IMR-90 (cell line): Measurements from ENCODE around the gene FMNL1. TPM values are rescaled to one million over a fixed set of nuclear protein-coding genes. Genes with fewer than 3 reads are reported as not detected.

Experiments
- ATAC-seq: fragments of 200-7000 bp; cut with Tn5 transposase; 2 replicates; pipeline ENCODE4 v1.9.1; 2020; ENCODE audit warnings: low read depth, mild to moderate bottlenecking, moderate library complexity
- BruUV-seq: library from RNA; stranded (reverse); fragments of 400-500 nt; replicated peaks from 2 replicates; lab custom pipeline; 2021; lab: Mats Ljungman, UMichigan
- CTCF ChIA-PET: fragments of 300-600 bp; formaldehyde crosslinking; extraction: SDS; loops from one replicate; lab custom pipeline; 2021; ENCODE audit warnings: antibody characterized with exemption; lab: Yijun Ruan, JAX
- POLR2A ChIA-PET: fragments of 300-600 bp; sonication (Branson Sonifier 250); formaldehyde crosslinking; loops from one replicate; lab custom pipeline; 2022; ENCODE audit warnings: antibody characterized with exemption; ENCODE audit not compliant: unreplicated experiment; lab: Charles Lee
- DNase-seq: peaks from one replicate; pipeline ENCODE4 v3.0.0; 2013
- H2AFZ ChIP-seq: replicated peaks from 2 replicates; pipeline ENCODE3; 2013; ENCODE audit warnings: low read length, mild to moderate bottlenecking; ENCODE audit not compliant: poor library complexity
- H2AK5ac ChIP-seq: 2 replicates; pipeline ENCODE4 v1.6.1; 2013; ENCODE audit warnings: low read depth, low read length, inconsistent platforms
- H2AK9ac ChIP-seq: replicated peaks from 2 replicates; pipeline ENCODE3; 2013; ENCODE audit warnings: mild to moderate bottlenecking, low read depth, low read length, moderate library complexity; ENCODE audit not compliant: poor library complexity
- H2BK120ac ChIP-seq: 2 replicates; pipeline ENCODE4 v1.6.1; 2013; ENCODE audit warnings: low read depth, low read length, inconsistent platforms
- H2BK15ac ChIP-seq: 3 replicates; pipeline ENCODE4 v1.6.1; 2013; ENCODE audit warnings: low read depth, low read length, inconsistent platforms
- H2BK20ac ChIP-seq: 2 replicates; pipeline ENCODE4 v1.6.1; 2013; ENCODE audit warnings: low read depth, mild to moderate bottlenecking, inconsistent platforms, low read length, moderate library complexity
- H2BK5ac ChIP-seq: 2 replicates; pipeline ENCODE4 v1.6.1; 2013; ENCODE audit warnings: mild to moderate bottlenecking, low read depth, low read length, inconsistent platforms; ENCODE audit not compliant: poor library complexity, severe bottlenecking
- H3K14ac ChIP-seq: replicated peaks from 2 replicates; pipeline ENCODE4 v1.6.1; 2013; ENCODE audit warnings: low read depth, low read length, inconsistent platforms
- H3K18ac ChIP-seq: 2 replicates; pipeline ENCODE4 v1.6.1; 2013; ENCODE audit warnings: low read depth, low read length, control low read depth
- H3K23ac ChIP-seq: 2 replicates; pipeline ENCODE4 v1.6.1; 2013; ENCODE audit warnings: low read depth, low read length, inconsistent platforms
- H3K27ac ChIP-seq: 2 replicates; pipeline ENCODE4 v1.5.1; 2013; ENCODE audit warnings: mild to moderate bottlenecking, control low read depth, low read length; ENCODE audit not compliant: insufficient read depth
- H3K27me3 ChIP-seq: 2 replicates; pipeline ENCODE4 v1.6.1; 2013; ENCODE audit warnings: low read length; ENCODE audit not compliant: control insufficient read depth, insufficient read depth
- H3K36me3 ChIP-seq: 2 replicates; pipeline ENCODE4 v1.6.1; 2013; ENCODE audit warnings: low read length, mixed read lengths; ENCODE audit not compliant: control insufficient read depth, insufficient read depth
- H3K4ac ChIP-seq: 2 replicates; pipeline ENCODE4 v1.6.1; 2013; ENCODE audit warnings: low read depth, low read length, inconsistent platforms
- H3K4me1 ChIP-seq: 2 replicates; pipeline ENCODE4 v1.6.1; 2013; ENCODE audit warnings: low read length, mixed read lengths; ENCODE audit not compliant: control insufficient read depth, insufficient read depth
- H3K4me2 ChIP-seq: 2 replicates; pipeline ENCODE4 v1.6.1; 2013; ENCODE audit warnings: low read depth, mild to moderate bottlenecking, control low read depth, low read length, moderate library complexity
- H3K4me3 ChIP-seq: 2 replicates; pipeline ENCODE4 v1.5.1; 2013; ENCODE audit warnings: low read depth, mild to moderate bottlenecking, control low read depth, low read length, moderate library complexity; ENCODE audit not compliant: insufficient read depth
- H3K56ac ChIP-seq: 2 replicates; pipeline ENCODE4 v1.6.1; 2013; ENCODE audit warnings: low read length, inconsistent platforms; ENCODE audit not compliant: insufficient read depth; ENCODE audit errors: extremely low read depth
- H3K79me1 ChIP-seq, 2 experiments: 2 replicates each; pipeline ENCODE4 v1.6.1; 2013; ENCODE audit warnings: low read length in 2 of 2, inconsistent platforms in 1 of 2, low read depth in 1 of 2
- H3K9ac ChIP-seq: 2 replicates; pipeline ENCODE4 v1.6.1; 2013; ENCODE audit warnings: low read depth, low read length, control low read depth
- H3K9me1 ChIP-seq: 2 replicates; pipeline ENCODE4 v1.6.1; 2013; ENCODE audit warnings: low read length, inconsistent platforms; ENCODE audit not compliant: insufficient read depth
- H3K9me3 ChIP-seq: 2 replicates; pipeline ENCODE4 v1.6.1; 2013; ENCODE audit warnings: low read length; ENCODE audit not compliant: control insufficient read depth, insufficient read depth
- H4K20me1 ChIP-seq: 2 replicates; pipeline ENCODE4 v1.6.1; 2013; ENCODE audit warnings: low read length, inconsistent platforms; ENCODE audit not compliant: insufficient read depth
- H4K5ac ChIP-seq: 2 replicates; pipeline ENCODE4 v1.6.1; 2013; ENCODE audit warnings: mild to moderate bottlenecking, low read depth, low read length, control low read depth
- H4K8ac ChIP-seq, 2 experiments: 2 replicates each; pipeline ENCODE4 v1.6.1; 2013; ENCODE audit warnings: low read depth in 2 of 2, low read length in 2 of 2, control low read depth in 1 of 2, inconsistent platforms in 1 of 2
- H4K91ac ChIP-seq: 2 replicates; pipeline ENCODE4 v1.6.1; 2013; ENCODE audit warnings: low read depth, low read length, inconsistent platforms; ENCODE audit not compliant: insufficient read depth
- CTCF ChIP-seq: conservative IDR thresholded peaks from 2 replicates; pipeline ENCODE4 v1.5.1; 2012; ENCODE audit warnings: mild to moderate bottlenecking, low read depth, low read length, improper control_type of control experiment
- MAFK ChIP-seq: IDR thresholded peaks from 2 replicates; pipeline ENCODE4 v1.6.1; 2012; ENCODE audit warnings: low read depth, low read length, improper control_type of control experiment
- MAZ ChIP-seq: IDR thresholded peaks from 2 replicates; pipeline ENCODE4 v1.6.1; 2012; ENCODE audit warnings: low read depth, mild to moderate bottlenecking, low read length, improper control_type of control experiment, moderate library complexity, borderline replicate concordance
- RAD21 ChIP-seq: IDR thresholded peaks from 2 replicates; pipeline ENCODE4 v1.6.1; 2012; ENCODE audit warnings: low read length, improper control_type of control experiment
- SMC3 ChIP-seq: fragments of 150-350 bp; IDR thresholded peaks from 2 replicates; pipeline ENCODE4 v1.6.1; 2016; ENCODE audit warnings: low read depth, mild to moderate bottlenecking, antibody characterized with exemption, low read length, moderate library complexity
- WGBS, 2 experiments: methylation state at CpG; one replicate each; pipeline versions ENCODE4 v1.1.5 to v1.1.7; 2013; ENCODE audit warnings: missing lambda C conversion rate in 2 of 2; ENCODE audit not compliant: insufficient read length in 1 of 2; ENCODE audit errors: extremely low coverage in 2 of 2; 5-methylcytosine and 5-hydroxymethylcytosine counted together
- dilution Hi-C: fragments of 300-500 bp; cut with HindIII; formaldehyde crosslinking; loops from one replicate; pipeline ENCODE4 v1.14.3; 2018; ENCODE audit warnings: low sequenced_read_pairs; ENCODE audit not compliant: unreplicated experiment
- in situ Hi-C: fragments of 300-500 bp; cut with MboI; formaldehyde crosslinking; loops from 3 replicates; pipeline ENCODE4 v1.14.3; 2019; ENCODE audit warnings: low sequenced_read_pairs, inconsistent platforms, mixed read lengths
- intact Hi-C: fragments of 100-400 bp; cut with micrococcal nuclease; formaldehyde crosslinking; loops from 2 replicates; pipeline ENCODE4 v1.10.0; 2022
- polyA plus RNA-seq, 3 experiments: library from polyadenylated mRNA; depleted of rRNA; stranded (reverse); fragments of >200 nt; gene quantifications; 2 replicates each; pipeline ENCODE4 v1.2.3, GENCODE V29; 2012; ENCODE audit warnings: low replicate concordance in 1 of 3
- total RNA-seq: library from RNA; depleted of rRNA; stranded (reverse); fragments of >200 nt; gene quantifications from 2 replicates; pipeline ENCODE4 v1.2.3, GENCODE V29; 2012

FMNL1 gene
- total and polyA plus RNA-seq, 2 of the 4 experiments (the other 2 are of a cell fraction): 0.36 to 2.3 TPM

DNA sequence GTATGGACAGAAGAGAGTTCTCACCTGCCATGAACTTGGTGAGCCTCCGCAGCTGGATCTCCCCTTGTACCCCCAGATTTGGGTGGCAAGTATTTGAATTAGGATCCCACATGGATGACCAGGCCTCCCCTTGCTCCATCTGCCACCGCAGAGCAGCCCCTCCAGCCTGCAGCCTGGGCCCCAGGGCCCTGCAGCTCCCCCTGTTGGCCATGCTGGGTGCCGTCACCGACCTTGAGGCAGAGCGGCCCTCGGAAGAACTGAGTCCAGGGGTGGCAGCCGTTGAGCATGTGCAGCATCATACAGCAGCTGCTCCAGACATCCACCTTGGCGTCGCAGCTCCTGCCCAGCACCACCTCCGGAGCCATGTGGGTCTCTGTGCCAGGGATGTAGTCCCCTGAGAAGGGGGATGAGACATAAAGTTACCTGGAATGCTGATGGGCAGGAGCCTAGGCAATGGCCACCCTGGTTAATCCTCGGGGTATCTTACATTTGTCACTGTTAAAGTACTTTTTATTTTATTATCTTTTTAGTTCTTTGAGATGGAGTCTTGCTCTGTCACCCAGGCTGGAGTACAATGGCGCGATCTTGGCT is 49.2 kb downstream of the FMNL1 start:
- Histone ChIP-seq H3K14ac (no peak overlapping the region), H3K4me1 (peaks cover 6% of the 10 kb centered on the region), H3K4me3 (no peak overlapping the region), H4K91ac (no peak overlapping the region), H3K56ac (no peak overlapping the region), H4K8ac (no peak overlapping the region), H3K4me2 (no peak overlapping the region), H2BK5ac (no peak overlapping the region), H3K27ac (no peak overlapping the region), H3K9me3 (no peaks in the 10 kb centered on the region), H3K23ac (no peak overlapping the region), H3K4ac (no peak overlapping the region), H3K27me3 (no peaks in the 10 kb centered on the region), H3K79me1 (peaks cover 3 to 5% of the 10 kb centered on the region in 2 experiments; a peak in 1 of 4 replicates), H4K20me1 (0 out of 2 replicates have a peak, but pooled peaks cover 5% of the 10 kb centered on the region), H3K9ac (no peak overlapping the region), H4K5ac (no peak overlapping the region), H3K18ac (no peak overlapping the region), H3K36me3 (peaks cover 63% of the 10 kb centered on the region), H2BK15ac (no peak overlapping the region), H2AFZ (no peak overlapping the region), H2AK5ac (no peak overlapping the region), H3K9me1 (peaks cover 7% of the 10 kb centered on the region; the same call in 1 of the 2 replicates), H2AK9ac (no peak overlapping the region), H2BK120ac (no peak overlapping the region), H2BK20ac (no peak overlapping the region)
- TF ChIP-seq CTCF: peak; percentile 47
- peak; percentile 29; the same call in 1 of the 2 replicates for TF ChIP-seq SMC3
- TF ChIP-seq RAD21: peak; percentile 41
- no peak for TF ChIP-seq MAFK
- no peak for TF ChIP-seq MAZ
- no peak for DNase-seq
- ATAC-seq: no peak
- intact Hi-C loops (loop anchor here (1.0 kb wide), 1 partner anchor 48 kb away; no protein-coding TSS in a partner anchor), dilution Hi-C loops (no loop called here), in situ Hi-C loops (no loop called here)
- CTCF ChIA-PET: interaction anchor here (0.5 kb wide), 1 partner anchor 135 kb away, joined by 3 read pairs; the partner anchor contains the start of gene ACBD4
- WGBS, 2 experiments: 78% methylated on average over 6 of the region's 13 CpGs; no CpG with 5 or more reads in 1 of the 2 experiments
- POLR2A ChIA-PET: no interaction called here
- BruUV-seq: no TSS peak
